Peyer's patch (tissue), 4 donors: ENCODE results near the gene NXNL1.

Source experiments
- CTCF ChIP-seq, 6 experiments: fragments of 450-650 bp in 4 of 6; fragments of 200-600 bp in 2 of 6; sonication (generic) in 1 of 6; IDR thresholded peaks; one replicate each; pipeline ENCODE4 v1.5.1; 2017 to 2019; ENCODE audit warnings: antibody characterized with exemption in 6 of 6, mild to moderate bottlenecking in 3 of 6, moderate library complexity in 1 of 6
- POLR2A ChIP-seq, 2 donors: fragments of 450-650 bp; IDR thresholded peaks; one replicate each; pipeline ENCODE4 v1.5.1; 2017; ENCODE audit warnings: antibody characterized with exemption in 2 of 2, mild to moderate bottlenecking in 2 of 2, moderate library complexity in 2 of 2

GRCh38 chr19:17415121-17415520 is 45.6 kb downstream of the NXNL1 start:
- TF ChIP-seq CTCF (IDR thresholded peaks at IDR 0.05), result no peak
- TF ChIP-seq POLR2A (IDR thresholded peaks at IDR 0.05), result no peak
